Activated T-cell treated with anti-CD3 and anti-CD28 coated beads for 48 hours (primary cell): ENCODE data around the gene PPFIA4.

Source experiments
- DNase-seq: peaks from one replicate; pipeline ENCODE4 v3.0.0-alpha.2; 2020; ENCODE audit warnings: low read depth

PPFIA4 gene

DNA sequence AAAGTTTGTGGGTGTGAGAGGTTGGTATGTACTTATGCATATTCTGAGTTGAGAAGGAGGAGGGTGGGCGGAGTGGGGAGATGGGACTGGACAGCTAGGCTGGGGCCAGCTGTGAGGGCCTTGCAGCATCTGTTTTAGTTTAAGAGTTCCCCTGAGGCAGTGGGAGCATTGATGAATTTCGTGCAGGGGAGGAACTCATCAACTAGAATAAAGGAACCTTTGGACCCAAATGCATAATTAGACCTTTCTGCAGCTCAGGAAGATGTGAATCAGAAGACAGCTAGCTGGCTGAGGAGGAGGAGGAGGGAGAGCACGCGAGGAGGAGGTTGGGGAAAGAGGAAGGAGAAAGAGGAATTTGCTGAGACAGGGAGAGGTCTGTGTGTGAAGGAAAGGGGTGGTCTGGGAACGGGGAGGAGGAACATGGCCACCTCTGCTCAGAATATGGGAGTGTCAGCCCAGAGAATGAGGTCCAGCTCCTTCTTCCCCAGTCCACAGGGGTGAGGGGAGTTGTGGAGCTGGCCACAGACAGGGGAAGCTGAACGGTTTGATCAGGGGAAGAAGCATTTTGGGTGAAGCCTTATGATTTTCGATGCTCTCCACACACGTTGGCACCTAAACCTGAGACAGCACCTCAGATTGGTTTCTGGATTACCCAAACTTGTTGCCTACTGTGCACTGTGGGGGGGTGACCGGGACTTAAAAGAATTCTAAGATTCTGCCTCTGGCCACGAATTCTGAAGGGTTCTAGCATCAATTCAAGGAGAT, 31.8 kb downstream of the PPFIA4 start:
- no peak for DNase-seq

- no peak for DNase-seq
Measured at GRCh38 chr1:203058676-203058935, 32.3 kb downstream of the PPFIA4 start.

DNA sequence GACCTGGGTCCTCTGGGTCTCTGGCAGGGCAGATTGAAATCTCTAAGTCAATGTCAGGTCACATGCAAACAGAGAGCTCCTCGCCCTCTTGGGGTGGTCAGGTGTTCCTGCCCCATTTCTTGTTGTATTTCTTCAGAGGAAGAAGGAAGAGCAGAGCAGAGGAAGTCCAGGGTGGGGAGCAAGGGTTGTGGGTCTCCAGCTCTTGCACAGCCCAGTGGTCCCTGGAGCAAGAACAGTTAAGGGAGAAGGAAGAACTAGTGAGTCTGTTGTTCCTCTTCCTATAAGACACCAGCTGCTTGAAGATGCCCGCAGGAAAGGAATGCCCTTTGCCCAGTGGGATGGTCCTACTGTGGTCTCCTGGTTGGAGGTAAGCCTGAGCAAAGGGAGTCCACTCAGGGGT, 33.2 kb downstream of the PPFIA4 start:
- no peak for DNase-seq

- DNase-seq = no peak
Measured at GRCh38 chr1:203060115-203060514, 33.8 kb downstream of the PPFIA4 start.

- DNase-seq = no peak
Measured at GRCh38 chr1:203063287-203063686, 37.0 kb downstream of the PPFIA4 start.

DNA sequence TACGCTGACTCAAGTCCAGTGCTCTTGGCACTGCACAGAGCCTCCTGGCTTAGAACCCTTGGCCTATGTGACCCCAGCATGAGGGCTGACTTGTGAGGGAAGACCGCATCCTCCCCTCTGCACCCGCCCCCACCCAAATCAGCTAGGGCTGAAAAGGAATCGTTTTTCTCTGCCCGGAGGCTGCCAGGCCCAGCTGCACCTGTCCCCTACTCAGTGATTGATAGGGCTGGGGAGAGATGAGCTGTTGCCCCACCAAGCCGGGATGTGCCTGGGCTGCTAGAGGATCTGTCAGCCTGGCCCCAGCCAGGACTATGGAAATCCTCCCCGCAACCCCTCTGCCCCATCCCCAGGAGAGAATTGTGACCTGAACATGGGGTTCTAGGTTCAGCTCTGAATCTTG, 38.9 kb downstream of the PPFIA4 start:
- no peak for DNase-seq

GRCh38 chr1:203065986-203066385, 39.7 kb downstream of the PPFIA4 start:
- no peak for DNase-seq

DNA sequence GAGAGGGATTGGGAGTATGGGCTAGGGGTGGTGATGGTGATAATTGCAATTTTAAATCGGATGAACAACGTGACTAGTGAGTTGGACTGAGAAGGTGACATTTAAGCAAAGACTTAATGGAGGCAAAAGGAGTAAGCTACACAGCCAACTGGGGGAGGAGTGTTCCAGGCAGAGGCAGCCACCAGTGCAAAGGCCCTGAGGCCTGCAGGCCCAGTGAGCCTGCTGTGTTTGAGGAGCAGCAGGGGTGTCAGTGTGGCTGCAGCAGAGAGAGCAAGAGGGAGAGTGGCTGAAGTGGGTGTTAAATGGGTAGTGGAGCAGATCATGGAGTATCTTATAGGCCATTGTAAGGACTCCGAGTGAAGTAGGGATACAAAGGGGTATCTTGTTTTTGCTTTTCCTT, 40.7 kb downstream of the PPFIA4 start:
- DNase-seq = no peak

DNA sequence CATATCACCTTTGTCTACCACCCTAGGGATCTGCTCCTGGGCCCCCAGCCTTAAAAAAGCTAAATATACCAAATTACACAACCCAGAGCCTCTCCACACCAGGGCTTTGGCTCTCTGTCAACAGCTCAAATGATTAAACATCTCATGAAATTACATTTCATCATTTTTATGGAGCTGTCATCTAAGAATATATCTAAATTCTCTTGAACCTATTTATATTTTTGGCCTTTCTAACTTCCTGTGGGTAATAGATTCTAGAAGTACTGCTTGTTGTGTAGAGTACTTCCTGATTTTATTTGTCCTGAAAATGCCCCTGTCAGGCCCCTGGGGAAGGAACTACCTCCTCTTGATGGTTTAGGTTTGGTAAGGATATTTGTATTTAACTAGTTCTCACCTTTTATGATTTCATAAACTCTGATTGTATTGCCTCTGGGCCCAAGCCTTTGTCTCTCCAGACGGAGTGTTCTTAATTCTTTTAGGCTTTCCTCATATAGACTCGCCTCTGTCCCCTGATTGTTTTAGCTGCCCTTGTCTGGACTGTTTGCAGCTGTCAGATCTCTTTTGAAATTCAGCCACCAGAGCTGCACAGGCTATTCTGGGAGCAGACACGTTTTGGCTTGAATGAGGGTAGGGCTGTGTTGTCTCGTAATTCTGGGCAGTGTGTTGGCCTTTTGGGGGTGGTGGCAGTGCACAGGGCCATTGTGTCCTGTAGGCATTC, 42.9 kb downstream of the PPFIA4 start:
- DNase-seq = no peak

DNA sequence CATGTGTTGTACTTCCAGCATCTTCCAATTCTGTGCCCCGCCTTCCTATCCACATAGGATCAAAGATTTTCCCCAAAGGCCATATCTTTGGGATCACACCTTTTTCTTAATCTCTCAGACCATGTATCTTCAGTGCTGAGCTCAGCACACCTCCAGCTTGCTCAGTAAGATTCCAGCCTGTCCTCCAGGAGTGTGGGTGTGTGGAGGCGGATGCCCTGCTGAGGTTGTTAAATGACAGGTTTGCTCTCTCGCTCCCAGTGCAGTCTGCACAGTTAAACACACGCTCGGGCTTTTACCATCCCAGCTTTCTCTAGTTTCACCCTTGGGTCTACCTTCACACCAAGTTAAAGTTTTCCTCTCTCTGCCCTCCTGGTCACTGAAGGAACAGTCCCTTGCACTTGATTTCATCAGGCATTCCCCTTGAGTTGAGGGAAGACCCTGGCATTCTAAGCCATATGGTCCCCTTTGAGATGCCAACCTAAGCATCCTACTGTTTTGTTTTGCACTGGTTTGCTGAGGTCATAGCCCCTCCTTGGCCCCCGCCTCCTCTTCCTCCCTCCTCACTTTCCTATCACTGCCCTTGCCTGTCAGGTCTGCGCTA, 45.8 kb downstream of the PPFIA4 start:
- DNase-seq = no peak

GRCh38 chr1:203072911-203073310, 46.6 kb downstream of the PPFIA4 start:
- no peak for DNase-seq

- DNase-seq = no peak
Measured at GRCh38 chr1:203073469-203073868, 47.2 kb downstream of the PPFIA4 start.

DNA sequence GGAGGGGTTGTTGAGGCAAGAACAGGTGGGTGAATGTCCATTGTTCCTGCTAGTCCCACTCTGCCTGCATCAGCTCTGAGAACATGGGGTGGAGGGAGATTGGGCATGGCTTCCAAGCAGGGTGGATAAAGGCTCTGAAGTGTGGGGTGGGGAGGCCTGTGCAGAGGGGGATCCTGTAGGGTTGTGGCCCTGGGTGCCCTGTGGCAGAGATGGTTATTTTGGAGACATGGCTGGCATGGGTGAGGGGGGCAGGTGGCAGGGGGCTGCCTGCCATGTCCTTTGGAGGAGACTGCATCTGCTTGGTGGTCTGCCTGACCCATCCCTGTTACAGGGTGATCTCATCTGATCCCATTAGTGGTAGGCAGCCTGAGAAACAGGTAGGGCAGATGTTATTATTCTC, 48.3 kb downstream of the PPFIA4 start:
- DNase-seq = no peak

DNA sequence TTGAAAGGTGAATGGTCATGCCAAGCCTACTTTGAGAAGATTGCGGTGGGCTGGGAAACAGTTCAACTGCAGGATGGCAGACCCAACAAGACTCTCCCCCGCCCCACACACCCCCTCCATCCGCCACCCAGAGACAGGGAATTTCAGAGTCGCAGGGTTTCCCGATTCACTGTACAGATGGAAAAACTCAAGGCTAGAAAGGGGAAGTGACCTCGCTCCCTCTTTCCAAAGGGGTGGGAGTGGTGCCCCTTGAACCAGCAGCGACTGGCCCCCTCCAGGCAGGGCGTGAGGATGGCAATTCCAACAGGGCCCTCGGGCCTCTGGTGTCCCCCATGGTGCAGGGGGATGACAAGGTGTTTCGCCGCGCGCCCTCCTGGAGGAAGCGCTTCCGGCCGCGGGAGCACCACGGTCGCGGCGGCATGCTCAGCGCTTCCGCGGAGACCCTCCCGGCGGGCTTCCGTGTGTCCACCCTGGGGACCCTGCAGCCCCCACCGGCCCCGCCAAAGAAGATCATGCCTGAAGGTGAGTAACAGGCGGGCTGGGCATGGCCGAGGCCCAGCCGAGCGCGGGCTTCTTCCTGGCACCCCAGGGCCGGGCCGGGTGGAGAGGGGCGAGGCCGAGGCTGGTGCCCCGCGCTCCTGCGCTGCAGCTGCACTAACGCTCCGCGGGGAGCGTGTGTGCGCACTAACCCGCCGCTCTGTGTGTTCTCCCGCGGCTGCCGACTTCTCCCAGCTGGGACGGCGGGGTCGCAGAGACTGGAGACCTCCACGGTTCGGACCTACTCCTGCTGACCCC, 49.1 kb downstream of the PPFIA4 start:
- no peak for DNase-seq

DNA sequence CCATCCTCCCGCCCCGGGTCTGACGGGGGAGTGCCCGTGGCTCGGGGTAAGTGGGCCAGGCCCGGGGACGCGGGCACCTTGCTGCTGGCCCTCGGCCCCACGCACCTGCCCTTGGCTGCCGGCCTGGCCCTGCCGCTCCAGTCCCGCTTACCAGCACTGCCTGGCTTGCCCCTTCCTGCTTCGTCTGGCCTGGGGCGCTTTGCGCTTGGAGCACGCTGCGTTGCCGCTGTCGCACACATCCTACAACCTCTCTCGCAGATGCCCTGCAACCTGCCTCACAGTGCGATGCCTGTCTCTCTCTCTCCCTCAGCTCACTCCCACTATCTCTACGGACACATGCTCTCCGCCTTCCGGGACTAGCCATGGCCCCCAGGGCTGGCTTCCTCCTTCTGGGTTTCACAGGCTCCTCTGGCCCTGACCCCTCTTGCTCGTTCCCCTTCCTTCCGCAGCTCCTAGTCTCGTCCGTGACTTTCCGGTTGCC, 49.8 kb downstream of the PPFIA4 start:
- DNase-seq = no peak

- no peak for DNase-seq
Measured at GRCh38 chr1:203077367-203077766, 51.1 kb downstream of the PPFIA4 start.

DNA sequence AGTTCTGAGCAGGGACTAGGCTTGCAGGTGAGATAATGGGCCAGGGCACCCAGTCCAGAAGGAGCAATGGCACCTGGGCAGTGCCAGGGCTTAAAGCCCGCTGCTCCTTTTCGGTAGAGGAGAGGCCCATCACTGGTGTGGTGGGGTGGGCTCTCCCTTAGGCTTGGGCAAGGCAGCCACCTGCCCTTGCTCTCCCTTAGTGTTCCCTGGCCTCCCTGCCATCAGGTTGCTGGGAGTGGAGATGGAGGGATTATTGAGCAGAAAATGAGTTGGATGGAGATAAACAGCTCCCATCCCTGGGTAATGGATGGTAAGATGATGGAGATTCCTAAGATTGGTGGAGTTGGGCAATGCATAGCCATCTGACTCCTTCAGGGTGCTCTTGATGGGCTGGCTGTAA, 51.7 kb downstream of the PPFIA4 start:
- DNase-seq = no peak

DNA sequence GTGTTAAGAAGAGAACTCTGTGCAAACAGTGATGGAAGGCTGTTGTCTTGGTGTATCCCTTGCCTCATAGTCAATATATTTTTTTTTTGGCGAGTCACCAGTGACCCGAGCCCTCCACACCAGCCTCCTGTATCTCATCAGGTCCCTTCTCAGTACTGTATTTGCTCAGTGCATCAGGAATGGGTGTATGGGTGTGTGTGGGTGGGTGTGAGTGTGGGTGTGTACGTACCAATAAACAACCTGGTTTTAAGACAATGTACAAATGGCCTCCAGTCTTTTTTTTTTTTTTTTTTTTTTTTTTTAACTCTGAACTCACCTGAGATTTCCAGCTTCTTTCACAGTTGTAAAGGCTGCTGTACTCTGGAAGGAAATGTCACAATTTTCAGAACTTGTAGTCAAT, 52.2 kb downstream of the PPFIA4 start:
- DNase-seq = no peak

DNA sequence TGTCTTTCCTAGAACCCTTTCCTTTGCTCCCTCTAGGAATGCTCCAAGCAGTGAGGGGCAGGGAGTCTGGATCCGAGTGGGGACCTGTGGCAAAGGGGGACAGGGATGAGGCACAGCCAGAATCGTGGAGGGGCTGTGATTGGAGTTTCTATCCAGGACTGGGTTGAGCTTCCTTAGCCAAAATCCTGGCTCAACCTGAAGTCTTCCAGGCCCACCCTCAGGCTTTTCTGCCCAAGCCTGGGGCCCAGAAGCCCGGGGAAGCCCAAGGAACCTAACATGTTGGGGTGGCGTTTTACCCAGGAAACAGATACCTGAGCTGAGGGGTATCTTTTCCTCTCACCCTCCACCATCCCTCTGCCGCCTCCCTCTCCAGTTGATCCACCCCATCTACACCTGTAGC, 54.2 kb downstream of the PPFIA4 start:
- no peak for DNase-seq

DNA sequence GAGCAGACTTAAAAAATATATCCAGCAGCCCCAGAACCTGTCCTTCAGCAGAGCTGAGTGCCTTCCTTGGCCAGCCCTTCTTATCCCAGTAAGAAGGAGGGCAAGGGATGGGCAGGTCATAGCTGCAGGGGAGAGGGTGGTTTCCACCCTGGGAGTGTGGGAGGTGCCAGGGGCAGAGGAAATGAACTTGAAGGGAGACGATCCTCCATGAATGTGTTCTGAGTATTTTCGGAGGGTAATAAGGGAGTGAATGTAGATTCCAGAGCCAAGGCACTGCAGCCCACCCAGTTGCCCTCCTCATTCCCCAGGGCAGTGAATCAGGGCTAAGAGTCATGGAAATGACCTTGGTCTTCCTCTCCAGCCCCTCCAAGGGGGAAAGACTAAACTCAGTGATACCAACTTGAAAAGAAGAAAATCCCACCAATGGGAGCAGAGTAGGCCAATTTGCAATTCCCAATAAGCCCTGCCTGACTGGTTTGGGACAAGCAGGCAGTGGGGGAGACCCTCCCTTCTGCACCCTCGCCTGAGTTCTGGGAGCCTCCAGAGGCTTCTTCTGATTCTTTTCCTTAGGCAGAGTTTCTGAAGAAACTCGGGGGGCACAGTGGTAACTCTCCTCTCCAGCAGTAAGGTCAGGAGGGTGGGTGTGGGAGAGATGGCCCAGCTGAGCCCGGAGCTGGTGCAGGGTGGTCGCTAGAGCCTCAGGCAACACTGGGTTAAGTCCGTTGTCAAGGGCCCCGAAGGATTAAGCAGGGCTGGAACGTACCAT, 55.4 kb downstream of the PPFIA4 start:
- no peak for DNase-seq

- no peak for DNase-seq
Measured at GRCh38 chr1:203082231-203082505, 55.9 kb downstream of the PPFIA4 start.
